ENCODE results near the gene NHERF2.
A peak's percentile ranks its signal among the peaks of the same experiment; 100 is the strongest.

Gene NHERF2

GRCh38 chr16:1991588-1991947 is 35.1 kb upstream of the NHERF2 start:
- DNase-seq (ENCODE audit: low read depth) = no peak
- TF ChIP-seq CTCF (IDR thresholded peaks at IDR 0.05; ENCODE audit: low read depth, low read length, missing control alignments) = no peak
- H3K4me3 ChIP-seq (ENCODE audit: low read depth, low read length) = peak overlapping the region; percentile 52

GRCh38 chr16:1991948-1992703 is 34.6 kb upstream of the NHERF2 start:
- peak overlapping the region; percentile 52 for H3K4me3 ChIP-seq (ENCODE audit: low read depth, low read length)
- DNase-seq (ENCODE audit: low read depth) = peak; percentile 68
- no peak for TF ChIP-seq CTCF (IDR thresholded peaks at IDR 0.05; ENCODE audit: low read depth, low read length, missing control alignments)

- TF ChIP-seq CTCF (IDR thresholded peaks at IDR 0.05; ENCODE audit: low read depth, low read length, missing control alignments) = no peak
- DNase-seq (ENCODE audit: low read depth) = no peak
- no peak overlapping the region for H3K4me3 ChIP-seq (ENCODE audit: low read depth, low read length)
These were observed 33.9 kb upstream of the NHERF2 start for GRCh38 chr16:1992704-1993317.

GRCh38 chr16:1993731-1994131 is 33.0 kb upstream of the NHERF2 start:
- TF ChIP-seq CTCF (IDR thresholded peaks at IDR 0.05; ENCODE audit: low read depth, low read length, missing control alignments) = no peak
- no peak for DNase-seq (ENCODE audit: low read depth)
- no peak overlapping the region for H3K4me3 ChIP-seq (ENCODE audit: low read depth, low read length)

GRCh38 chr16:1997494-1998359 is 29.0 kb upstream of the NHERF2 start:
- TF ChIP-seq CTCF (IDR thresholded peaks at IDR 0.05; ENCODE audit: low read depth, low read length, missing control alignments) = no peak
- no peak overlapping the region for H3K4me3 ChIP-seq (ENCODE audit: low read depth, low read length)
- no peak for DNase-seq (ENCODE audit: low read depth)

- no peak overlapping the region for H3K4me3 ChIP-seq (ENCODE audit: low read depth, low read length)
- no peak for DNase-seq (ENCODE audit: low read depth)
- no peak for TF ChIP-seq CTCF (IDR thresholded peaks at IDR 0.05; ENCODE audit: low read depth, low read length, missing control alignments)
These were observed 28.3 kb upstream of the NHERF2 start for GRCh38 chr16:1998360-1998835.
